GM18867 (cell line): ENCODE results near the gene TACR2.
"Not testable (repeated sequence)": the region's sequence is repeated elsewhere in the genome, so short reads cannot be mapped to it uniquely, and the experiment has no call there.

Experiments
- ATAC-seq: cut with Tn5 transposase; IDR thresholded peaks from one replicate; pipeline ENCODE4 v1.9.1; 2021; ENCODE audit warnings: mild to moderate bottlenecking, moderate library complexity; ENCODE audit not compliant: unreplicated experiment

The TACR2 gene

GRCh38 chr10:69451209-69451783 is 34.6 kb upstream of the TACR2 start, which contains the start of gene TSPAN15:
Gene TSPAN15 (plus strand): TSS chr10:69451465. CDS start chr10:69451595, 130 bp downstream.
- ATAC-seq: peak; percentile 89

DNA sequence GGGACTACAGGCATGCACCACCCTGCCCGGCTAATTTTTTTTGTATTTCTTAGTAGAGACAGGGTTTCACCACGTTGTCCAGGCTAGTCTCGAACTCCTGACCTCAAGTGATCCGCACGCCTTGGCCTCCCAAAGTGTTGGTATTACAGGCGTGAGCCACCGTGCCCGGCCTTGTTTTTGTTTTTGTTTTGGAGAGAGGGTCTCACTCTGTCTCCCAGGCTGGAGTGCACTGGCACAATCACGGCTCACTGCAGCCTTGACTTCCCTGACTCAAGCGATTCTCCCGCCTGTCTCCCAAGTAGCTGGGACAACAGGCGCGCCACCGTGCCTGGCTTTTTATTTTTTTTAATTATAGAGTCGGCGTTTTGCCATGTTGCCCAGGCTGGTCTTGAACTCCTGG is 33.7 kb upstream of the TACR2 start:
- ATAC-seq: not testable (repeated sequence)

- ATAC-seq: peak; percentile 67
Observed at GRCh38 chr10:69449841-69450240, 33.1 kb upstream of the TACR2 start.

- no peak for ATAC-seq
Observed at GRCh38 chr10:69446650-69447151, 30.0 kb upstream of the TACR2 start.

GRCh38 chr10:69446229-69446628 is 29.5 kb upstream of the TACR2 start:
- ATAC-seq: no peak

DNA sequence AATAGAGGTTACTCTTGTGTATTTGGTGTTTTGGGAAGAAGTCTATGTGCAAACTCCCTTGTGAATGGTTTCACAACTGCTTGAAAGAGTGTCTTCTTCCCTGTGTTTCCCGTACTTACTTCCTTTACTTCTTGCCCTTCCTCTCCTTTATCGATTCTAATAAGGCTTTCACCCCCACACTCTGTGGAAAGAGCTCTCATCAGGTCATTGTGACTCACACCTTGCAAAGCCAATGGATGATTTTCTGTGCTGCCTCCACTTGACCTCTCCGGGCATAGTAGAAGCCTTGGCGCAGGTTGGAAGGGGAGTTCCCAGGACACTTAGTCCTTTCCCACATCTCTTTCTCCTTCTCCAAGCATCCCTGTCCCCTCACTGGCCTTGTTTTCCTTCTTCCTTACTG is 28.3 kb upstream of the TACR2 start:
- ATAC-seq: no peak

DNA sequence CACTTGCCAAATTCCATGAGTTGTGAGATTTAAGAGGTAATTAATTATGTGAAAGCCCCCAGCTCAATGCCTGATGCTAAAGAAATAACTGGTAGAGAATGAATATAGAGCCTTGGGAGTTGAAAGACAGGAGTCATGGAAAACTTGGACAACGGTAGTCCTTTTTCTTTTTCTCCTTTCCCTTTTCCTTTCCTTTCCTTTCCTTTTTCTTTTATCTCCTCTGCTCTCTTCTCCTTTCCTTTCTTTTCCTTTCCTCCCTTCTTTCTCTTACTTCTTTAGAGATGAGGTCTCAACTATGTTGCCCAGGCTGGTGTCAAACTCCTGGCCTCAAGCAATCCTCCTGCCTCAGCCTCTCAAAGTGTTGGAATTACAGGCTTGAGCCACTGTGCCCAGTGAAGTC is 26.6 kb upstream of the TACR2 start:
- ATAC-seq: no peak

DNA sequence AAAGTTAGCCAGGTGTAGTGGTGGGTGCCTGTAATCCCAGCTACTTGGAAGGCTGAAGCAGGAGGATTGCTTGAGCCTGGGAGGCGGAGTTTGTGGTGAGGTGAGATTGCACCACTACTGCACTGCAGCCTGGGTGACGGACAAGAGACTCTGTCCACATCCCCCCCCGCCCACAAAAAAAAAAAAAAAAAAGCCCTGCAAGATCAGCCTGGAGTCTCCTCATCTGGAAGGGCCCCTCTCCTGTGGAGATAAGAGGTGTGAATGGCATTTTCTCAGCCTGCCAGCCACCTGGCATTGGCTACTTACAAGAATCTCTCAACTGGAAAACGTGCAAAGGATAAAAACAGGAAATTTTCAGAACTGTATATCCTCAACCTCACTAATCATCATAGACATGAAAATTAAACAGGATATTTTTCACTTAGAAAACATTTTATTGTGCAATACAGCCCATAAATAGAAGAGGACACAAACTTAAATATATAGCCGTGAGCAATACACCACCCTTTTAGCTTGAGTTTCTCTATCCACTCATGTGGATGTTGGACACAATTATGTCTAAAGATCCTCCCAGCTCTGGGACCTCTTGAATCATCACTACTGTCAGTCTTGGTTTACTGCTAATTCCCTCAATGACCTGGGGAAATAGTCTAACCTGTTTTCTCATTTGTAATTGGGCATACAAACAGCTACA is 23.2 kb upstream of the TACR2 start:
- ATAC-seq: no peak

- ATAC-seq: no peak
Observed at GRCh38 chr10:69439350-69439739, 22.6 kb upstream of the TACR2 start.

DNA sequence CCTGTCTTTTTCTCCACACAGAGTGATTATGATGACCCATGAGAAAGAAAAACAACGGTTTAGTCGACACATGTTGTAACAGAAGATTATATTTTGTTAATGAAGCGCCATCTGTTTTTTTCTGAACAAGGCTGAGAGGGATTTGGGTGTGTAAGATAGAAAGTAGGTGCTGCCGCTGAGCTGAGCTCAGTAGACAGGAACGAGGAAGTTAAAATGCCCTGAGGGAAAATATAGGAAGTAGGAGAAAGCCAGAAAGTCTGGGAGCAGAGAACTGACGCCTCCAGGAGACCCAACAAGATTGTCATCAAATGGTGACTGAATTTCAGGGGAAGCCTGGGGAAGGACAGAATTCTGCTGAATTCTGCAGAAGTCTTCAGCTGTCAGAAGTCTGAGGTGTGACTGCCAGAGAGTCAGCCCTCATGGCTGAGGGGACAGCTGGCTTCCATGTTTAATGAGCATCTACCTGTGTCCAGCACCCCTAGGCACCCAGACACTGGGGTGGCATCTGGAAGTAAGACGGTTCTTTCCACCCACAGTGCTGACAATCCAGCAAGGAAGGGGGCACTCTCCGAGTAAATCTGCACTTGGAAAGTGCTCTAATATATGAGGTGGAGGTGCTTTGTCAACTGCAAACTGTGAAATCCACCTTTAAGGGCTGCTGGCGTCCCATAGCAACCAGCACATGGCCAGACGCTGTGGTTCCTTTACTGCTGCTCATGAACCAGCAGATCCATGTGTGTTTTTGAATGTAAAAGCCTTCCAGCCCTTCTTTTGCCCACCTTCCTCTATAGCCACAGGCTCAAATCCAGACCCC is 22.0 kb upstream of the TACR2 start:
- ATAC-seq: no peak

DNA sequence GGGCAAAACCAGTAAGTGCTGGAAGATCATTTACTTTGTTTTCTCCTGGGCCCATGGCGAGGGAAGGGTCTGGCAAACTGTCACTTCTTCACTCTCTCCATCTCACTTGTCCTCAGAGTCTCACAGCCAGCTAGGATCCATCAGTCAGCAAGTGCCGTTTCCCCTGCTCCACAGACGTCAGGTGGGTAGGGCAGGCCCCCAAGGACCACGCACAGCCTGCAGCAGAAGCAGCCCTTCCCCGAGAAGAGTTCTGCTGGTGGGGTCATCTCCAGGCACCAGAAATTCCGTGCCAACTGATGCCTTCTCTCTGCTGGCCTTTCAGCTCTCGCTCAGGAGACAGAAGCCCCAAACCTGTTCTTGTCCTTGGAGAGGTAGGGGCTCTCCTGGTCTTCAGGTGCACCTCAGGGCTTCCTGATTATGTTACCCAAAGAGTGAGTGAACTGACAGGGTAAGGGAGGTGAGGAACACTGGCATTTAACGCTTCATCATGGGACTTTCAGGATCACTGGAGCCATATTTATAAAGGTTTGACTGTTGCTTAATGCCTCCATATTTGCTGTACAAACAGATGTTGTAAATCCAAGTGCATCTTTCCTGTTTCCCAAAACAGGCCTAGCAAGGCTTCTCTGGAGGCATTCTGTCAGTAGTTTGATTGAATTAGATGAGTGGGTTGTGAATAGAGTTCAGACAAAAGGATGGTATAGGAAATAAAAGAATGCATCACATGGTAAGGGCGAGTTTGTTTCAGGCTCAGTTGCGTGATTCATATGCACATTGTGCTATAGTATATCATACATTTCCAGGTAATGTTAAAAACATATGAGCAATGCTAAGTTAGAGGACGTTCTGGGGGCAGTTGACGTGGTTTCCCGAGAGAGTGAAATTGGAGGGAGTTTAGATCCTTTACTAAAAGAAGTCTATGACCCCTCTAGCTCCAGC is 20.9 kb upstream of the TACR2 start:
- ATAC-seq: no peak

DNA sequence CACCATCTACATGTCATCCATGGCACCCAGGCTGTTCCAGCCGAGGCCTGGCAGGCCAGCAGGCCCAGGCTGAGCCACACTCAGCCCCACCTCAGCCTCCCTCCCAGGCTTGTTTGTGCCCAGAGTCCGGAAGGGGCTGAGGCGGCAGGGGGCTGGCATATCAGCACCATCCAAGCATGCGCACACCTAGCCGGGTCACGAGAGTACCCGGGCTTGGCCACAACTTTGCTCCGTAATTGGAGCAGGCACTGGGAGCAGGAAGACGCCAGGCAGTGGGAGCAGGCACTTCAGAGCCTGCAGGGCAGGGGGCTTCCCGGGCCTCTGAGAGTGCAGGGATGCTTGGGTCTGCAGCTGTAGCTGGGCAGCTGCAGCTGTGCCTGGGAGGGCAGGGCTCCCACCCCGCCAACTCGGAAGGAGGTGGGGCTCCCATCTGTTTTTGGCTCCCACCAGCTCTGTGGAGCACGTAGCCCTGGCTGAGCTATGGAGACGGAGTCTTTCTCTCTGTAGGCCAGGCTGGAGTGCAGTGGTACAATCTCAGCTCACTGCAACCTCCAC is 19.3 kb upstream of the TACR2 start:
- no peak for ATAC-seq

- no peak for ATAC-seq
Observed at GRCh38 chr10:69434926-69435325, 18.2 kb upstream of the TACR2 start.

GRCh38 chr10:69434169-69434568 is 17.5 kb upstream of the TACR2 start:
- ATAC-seq: no peak

- no peak for ATAC-seq
Observed at GRCh38 chr10:69428165-69428564, 11.4 kb upstream of the TACR2 start.

DNA sequence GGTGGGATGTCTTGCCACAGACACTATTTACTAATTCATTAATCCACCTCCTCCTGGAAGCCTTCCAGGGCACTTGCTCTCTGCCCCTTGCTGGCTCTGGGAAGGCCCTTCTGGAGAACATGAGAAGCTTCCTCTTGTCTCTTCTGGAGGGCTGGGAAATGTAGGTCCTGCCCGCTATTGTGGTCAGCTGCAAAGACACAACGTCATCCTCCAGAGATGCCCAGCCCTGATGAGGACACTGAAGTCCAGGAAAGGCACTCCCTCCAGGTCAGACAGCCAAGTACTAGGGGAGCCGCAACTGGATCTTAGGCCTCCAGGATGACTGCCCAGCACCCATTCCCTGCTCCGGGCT is 9.6 kb upstream of the TACR2 start:
- no peak for ATAC-seq

- no peak for ATAC-seq
Observed at GRCh38 chr10:69425511-69426298, 9.0 kb upstream of the TACR2 start.

DNA sequence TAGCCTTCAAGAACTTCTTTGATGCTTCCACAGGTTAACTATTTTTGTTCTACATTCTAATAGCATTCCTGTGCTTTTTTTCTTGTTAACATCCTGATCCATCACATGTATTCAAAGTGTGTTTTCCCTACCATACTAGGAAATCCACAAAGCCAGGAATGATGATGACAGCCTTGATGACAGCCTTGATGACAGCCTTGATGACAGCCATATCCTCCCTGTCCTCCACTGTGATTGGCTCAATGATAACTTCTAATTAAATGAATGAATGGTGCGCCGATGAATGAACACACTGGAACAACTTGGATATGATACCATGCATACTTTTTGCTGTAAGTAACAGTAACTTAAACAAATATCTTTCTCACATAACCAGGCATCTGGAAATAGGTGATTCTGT is 8.3 kb upstream of the TACR2 start:
- ATAC-seq: no peak

GRCh38 chr10:69422676-69423075 is 6.0 kb upstream of the TACR2 start:
- ATAC-seq: no peak
